GM12892 (cell line): ENCODE measurements around the gene EPHA1.

Experiments
- POLR2A ChIP-seq: IDR thresholded peaks from 2 replicates; pipeline ENCODE4 v1.6.1; 2011; ENCODE audit warnings: low read depth, low read length, control low read depth
- POLR2AphosphoS5 ChIP-seq: IDR thresholded peaks from 2 replicates; pipeline ENCODE4 v1.6.1; 2011; ENCODE audit warnings: low read depth, low read length, control low read depth
- TAF1 ChIP-seq: IDR thresholded peaks from 2 replicates; pipeline ENCODE4 v1.6.1; 2011; ENCODE audit warnings: low read depth, mild to moderate bottlenecking, control low read depth, low read length, borderline replicate concordance

DNA sequence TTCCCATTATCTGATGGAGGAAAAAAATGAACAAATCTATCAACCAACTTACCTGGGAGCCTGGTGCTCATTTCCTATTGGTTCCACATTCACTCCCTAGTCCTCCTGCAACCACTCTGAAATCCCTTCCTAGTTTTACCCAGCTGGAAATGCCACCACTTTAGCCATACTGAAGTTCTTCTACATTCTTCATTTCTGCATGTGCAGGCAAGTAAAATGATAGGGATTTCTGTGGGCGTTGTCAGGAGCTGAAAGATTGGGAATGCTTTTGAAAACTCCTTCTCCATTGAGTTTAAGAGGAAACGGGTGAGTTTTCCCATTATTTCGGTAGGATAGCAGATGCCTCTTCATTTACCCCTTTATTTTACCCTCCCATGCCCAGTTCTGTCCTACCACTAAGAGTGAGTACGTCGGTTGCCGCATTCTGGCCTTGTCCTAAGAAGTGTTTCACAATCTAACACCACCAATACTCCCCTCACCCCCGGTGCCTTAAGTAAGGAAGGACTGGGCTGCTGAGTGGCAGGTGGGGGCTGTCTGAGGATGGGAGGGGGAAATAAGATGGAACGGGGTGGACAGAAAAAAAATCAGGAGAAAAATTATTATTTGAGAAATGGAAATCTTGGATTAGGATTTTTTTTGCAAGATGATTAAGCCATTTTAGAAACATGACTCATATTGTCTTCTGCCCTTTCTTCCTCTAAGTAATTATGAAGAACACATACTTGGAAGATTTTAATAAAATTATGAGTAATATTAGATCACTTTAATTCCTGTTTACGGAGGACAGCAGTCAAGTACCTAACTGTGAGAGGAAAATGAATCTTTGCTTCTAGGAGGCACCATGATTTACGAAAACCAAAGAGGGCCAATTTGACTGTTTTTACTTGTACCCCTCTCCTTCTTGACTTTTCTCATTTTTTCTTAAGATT lies 21.4 kb upstream of the EPHA1 start:
- TF ChIP-seq POLR2A (no peak), POLR2AphosphoS5 (no peak), TAF1 (no peak)
